Kidney (tissue), 14 donors: Measurements from ENCODE around the gene ITPRIPL2. TPM values are rescaled to one million over a fixed set of nuclear protein-coding genes. Genes with fewer than 3 reads are reported as not detected.

Experiments used
- DNase-seq, 5 donors: peaks; one replicate each; pipeline ENCODE4 v3.0.0-alpha.2; 2013 to 2020
- FAIRE-seq: peaks from 2 replicates; lab custom pipeline; 2012; peaks lifted over from hg19 to GRCh38; lab: Jason Lieb, UNC
- H3K27ac ChIP-seq, 2 donors: one replicate each; pipeline ENCODE4 v1.7.0; 2013; ENCODE audit warnings: low read depth in 2 of 2, low read length in 2 of 2, inconsistent platforms in 1 of 2
- H3K27me3 ChIP-seq: one replicate; pipeline ENCODE4 v1.7.1; 2013; ENCODE audit warnings: low read length, inconsistent platforms; ENCODE audit not compliant: control insufficient read depth, insufficient read depth
- H3K36me3 ChIP-seq, 3 donors: one replicate each; pipeline versions ENCODE4 v1.7.0 to v1.7.1; 2013; ENCODE audit warnings: low read length in 3 of 3, control low read depth in 1 of 3, inconsistent platforms in 1 of 3; ENCODE audit not compliant: insufficient read depth in 3 of 3, control insufficient read depth in 2 of 3
- H3K4me1 ChIP-seq, 3 donors: one replicate each; pipeline versions ENCODE4 v1.7.0 to v1.7.1; 2013; ENCODE audit warnings: low read length in 3 of 3, inconsistent platforms in 1 of 3, low read depth in 1 of 3; ENCODE audit not compliant: control insufficient read depth in 2 of 3, insufficient read depth in 2 of 3
- H3K4me3 ChIP-seq, 3 donors: one replicate each; pipeline versions ENCODE4 v1.7.0 to v1.8.1; 2013; ENCODE audit warnings: low read length in 3 of 3, control low read depth in 1 of 3, inconsistent platforms in 1 of 3
- H3K9ac ChIP-seq, 3 donors: one replicate each; pipeline versions ENCODE4 v1.7.0 to v1.7.1; 2013; ENCODE audit warnings: low read length in 3 of 3, control low read depth in 1 of 3, inconsistent platforms in 1 of 3
- H3K9me3 ChIP-seq, 3 donors: one replicate each; pipeline versions ENCODE4 v1.7.0 to v1.7.1; 2013; ENCODE audit warnings: low read length in 3 of 3, control low read depth in 1 of 3, inconsistent platforms in 1 of 3; ENCODE audit not compliant: control insufficient read depth in 2 of 3, insufficient read depth in 1 of 3
- intact Hi-C: fragments of 100-400 bp; cut with DNase I; formaldehyde crosslinking; loops from one replicate; pipeline ENCODE4 v1.11.1; 2022
- polyA plus RNA-seq: library from polyadenylated mRNA; stranded (reverse); fragments of 350-450 nt; fragmentation: Illumina TruSeq; extraction: RNeasy Lipid Tissue Mini Kit (QIAGEN cat#74804); gene quantifications from one replicate; pipeline ENCODE4 v1.2.3, GENCODE V29; 2014; ENCODE audit warnings: low read depth, low replicate concordance; ENCODE audit not compliant: insufficient read depth
- total RNA-seq: library from RNA; stranded (reverse); fragmentation: NEBNext Ultra II Directional; extraction: Animal tissue kit (Norgen Biotek cat#: 25700); gene quantifications from one replicate; pipeline ENCODE4 v1.2.1, GENCODE V29; 2021
- TF ChIP-seq, protein P1 (sequence below): IDR thresholded peaks from 3 replicates; pipeline ENCODE4 v1.5.1; 2012; ENCODE audit warnings: mild to moderate bottlenecking, moderate library complexity, borderline replicate concordance; ENCODE audit not compliant: insufficient read depth; ENCODE audit errors: extremely low read depth
- donor health status: control.
- donor health status: control.
- donor health status: control.
- donor health status: control.
- donor health status: control.
- donor health status: DM: yes; HTN: yes; CAD: no.
- donor health status: Normal renal cell carcinoma (clear cell type).

ITPRIPL2 gene
- total and polyA plus RNA-seq, 2 donors from 2014 or later: 6.7 to 48.1 TPM

DNA sequence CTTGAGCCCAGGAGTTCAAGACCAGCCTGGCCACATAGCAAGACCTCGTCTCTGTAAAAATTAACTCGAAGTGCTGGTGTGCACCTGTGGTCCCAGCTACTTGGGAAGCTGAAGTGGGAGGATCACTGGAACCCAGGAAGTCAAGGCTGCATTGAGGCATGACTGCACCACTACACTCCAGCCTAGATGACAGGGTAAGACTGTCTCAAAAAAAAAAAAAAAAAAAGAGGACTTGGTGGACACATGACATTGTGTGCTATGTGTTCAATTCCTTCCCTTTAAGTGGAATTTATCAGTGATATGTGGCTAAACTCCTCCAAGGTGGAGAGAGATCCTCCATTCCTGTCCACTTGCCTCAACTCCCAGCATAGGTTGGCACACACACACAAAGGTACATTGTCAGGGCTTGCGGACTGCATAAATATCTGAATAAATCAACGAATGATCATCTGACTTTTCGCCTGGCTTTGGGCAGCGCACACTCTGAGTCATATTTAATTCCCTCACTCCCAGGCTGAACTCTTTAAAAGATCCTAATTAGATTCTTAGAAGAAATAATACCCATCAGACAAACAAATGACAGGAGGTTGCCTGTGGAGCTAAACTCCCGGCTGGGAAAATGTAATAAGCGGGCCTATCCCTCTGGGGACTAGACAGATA, 29.3 kb downstream of the ITPRIPL2 start:
- FAIRE-seq: no peak

DNA sequence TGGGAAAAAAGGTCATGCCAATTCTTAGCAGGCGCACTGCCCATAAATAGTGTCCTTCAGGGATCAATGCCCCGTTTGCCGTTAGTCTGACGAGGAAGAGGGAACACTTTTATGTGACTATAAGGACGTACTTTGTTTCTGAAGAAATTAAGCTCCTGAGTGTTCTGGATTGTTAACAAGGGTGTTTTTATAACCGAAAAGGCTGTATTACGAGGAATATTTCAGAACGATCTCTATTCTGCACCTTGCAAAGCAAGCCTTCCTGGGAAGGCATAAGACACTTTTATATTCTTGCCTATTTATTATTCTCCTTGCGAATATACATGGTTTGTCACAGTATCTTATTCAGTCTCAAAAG, 29.8 kb downstream of the ITPRIPL2 start:
- FAIRE-seq: no peak
- no peak for DNase-seq
- Histone ChIP-seq H3K4me1 (no peaks in the 10 kb centered on the region), H3K4me3 (no peak overlapping the region), H3K27ac (no peak overlapping the region), H3K36me3 (no peaks in the 10 kb centered on the region), H3K9me3 (peaks cover 0 to 3% (median 0%) of the 10 kb centered on the region in 3 donors), H3K27me3 (no peaks in the 10 kb centered on the region), H3K9ac (no peak overlapping the region)
- TF ChIP-seq, protein P1, sequence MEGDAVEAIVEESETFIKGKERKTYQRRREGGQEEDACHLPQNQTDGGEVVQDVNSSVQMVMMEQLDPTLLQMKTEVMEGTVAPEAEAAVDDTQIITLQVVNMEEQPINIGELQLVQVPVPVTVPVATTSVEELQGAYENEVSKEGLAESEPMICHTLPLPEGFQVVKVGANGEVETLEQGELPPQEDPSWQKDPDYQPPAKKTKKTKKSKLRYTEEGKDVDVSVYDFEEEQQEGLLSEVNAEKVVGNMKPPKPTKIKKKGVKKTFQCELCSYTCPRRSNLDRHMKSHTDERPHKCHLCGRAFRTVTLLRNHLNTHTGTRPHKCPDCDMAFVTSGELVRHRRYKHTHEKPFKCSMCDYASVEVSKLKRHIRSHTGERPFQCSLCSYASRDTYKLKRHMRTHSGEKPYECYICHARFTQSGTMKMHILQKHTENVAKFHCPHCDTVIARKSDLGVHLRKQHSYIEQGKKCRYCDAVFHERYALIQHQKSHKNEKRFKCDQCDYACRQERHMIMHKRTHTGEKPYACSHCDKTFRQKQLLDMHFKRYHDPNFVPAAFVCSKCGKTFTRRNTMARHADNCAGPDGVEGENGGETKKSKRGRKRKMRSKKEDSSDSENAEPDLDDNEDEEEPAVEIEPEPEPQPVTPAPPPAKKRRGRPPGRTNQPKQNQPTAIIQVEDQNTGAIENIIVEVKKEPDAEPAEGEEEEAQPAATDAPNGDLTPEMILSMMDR: no peak
- intact Hi-C loops: no loop called here

More for the DNA sequence above, 29.3 kb downstream of the ITPRIPL2 start:
- TF ChIP-seq, protein P1: no peak
- intact Hi-C loops: no loop called here
- Histone ChIP-seq H3K36me3 (no peaks in the 10 kb centered on the region), H3K4me3 (no peak overlapping the region), H3K27ac (no peak overlapping the region), H3K27me3 (no peaks in the 10 kb centered on the region), H3K9me3 (peaks cover 0 to 3% (median 0%) of the 10 kb centered on the region in 3 donors), H3K4me1 (no peaks in the 10 kb centered on the region), H3K9ac (no peak overlapping the region)
- no peak for DNase-seq

DNA sequence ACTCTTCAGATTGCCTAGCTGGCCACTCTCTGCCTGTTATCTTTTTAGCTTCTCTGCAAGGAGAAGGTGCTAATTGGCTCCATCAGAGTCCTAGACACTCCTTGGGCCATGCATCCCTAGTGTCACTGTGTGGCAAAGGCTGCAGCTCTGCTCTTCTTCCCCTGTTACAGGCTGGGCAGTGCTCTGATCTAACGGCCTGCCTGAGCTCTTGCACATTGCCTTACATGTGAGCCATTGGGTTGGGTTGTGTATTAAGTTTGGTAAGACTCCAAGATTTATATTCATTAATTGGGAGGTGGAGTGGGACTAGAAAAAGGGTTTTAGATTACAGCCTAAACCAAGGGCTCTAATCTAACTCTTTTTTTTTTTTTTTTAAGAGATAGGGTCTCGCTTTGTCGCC, 31.2 kb downstream of the ITPRIPL2 start:
- Histone ChIP-seq H3K9me3 (peaks cover 0 to 3% (median 0%) of the 10 kb centered on the region in 3 donors), H3K9ac (no peak overlapping the region), H3K27ac (no peak overlapping the region), H3K4me3 (no peak overlapping the region), H3K36me3 (no peaks in the 10 kb centered on the region), H3K4me1 (no peaks in the 10 kb centered on the region), H3K27me3 (no peaks in the 10 kb centered on the region)
- intact Hi-C loops: no loop called here
- DNase-seq (no peak), FAIRE-seq (no peak)
- TF ChIP-seq, protein P1: no peak
